SH-SY5Y (cell line): Measurements from ENCODE around the gene TVP23A.

Experiments used
- GATA2 ChIP-seq: IDR thresholded peaks from 2 replicates; pipeline ENCODE4 v1.6.1; 2011; ENCODE audit warnings: mild to moderate bottlenecking, low read depth, low read length
- GATA3 ChIP-seq: IDR thresholded peaks from 2 replicates; pipeline ENCODE4 v1.6.1; 2011; ENCODE audit warnings: low read depth, mild to moderate bottlenecking, low read length, moderate library complexity

DNA sequence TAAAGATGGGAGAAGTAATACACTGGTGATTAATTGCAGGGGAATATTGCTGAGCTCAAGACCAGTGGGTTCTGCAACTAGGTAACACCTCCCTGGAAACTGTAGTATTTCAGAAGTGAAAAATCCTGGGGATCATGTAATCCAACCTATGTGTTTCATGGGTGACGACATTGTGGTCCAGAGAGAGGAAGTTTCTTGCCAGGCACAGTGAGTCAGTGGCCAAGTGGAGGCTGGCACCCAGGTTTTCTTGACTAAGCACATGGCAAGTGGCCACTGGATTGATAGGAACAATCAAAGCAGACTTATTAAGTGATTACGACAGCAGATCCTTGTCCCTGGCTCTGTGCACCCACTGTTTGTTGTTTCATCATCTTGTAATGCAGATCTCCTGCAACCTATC lies 43.8 kb upstream of the TVP23A start:
- TF ChIP-seq GATA2 (no peak), GATA3 (no peak)
